Esophagus squamous epithelium (tissue), 5 donors: ENCODE data around the gene WIZ. TPM values are rescaled to one million over a fixed set of nuclear protein-coding genes. Genes with fewer than 3 reads are reported as not detected.
"Not testable (repeated sequence)": the region's sequence is repeated elsewhere in the genome, so short reads cannot be mapped to it uniquely, and the experiment has no call there.

Source experiments
- DNase-seq: peaks from one replicate; lab custom pipeline; 2025; lab: John Stamatoyannopoulos, UW
- H3K27ac ChIP-seq, 4 donors: fragments of 200-600 bp; sonication (generic); one replicate each; pipeline ENCODE4 v1.5.1; 2016 to 2019; ENCODE audit warnings: mild to moderate bottlenecking in 1 of 4
- H3K27me3 ChIP-seq, 4 donors: fragments of 200-600 bp; sonication (generic); 1 replicate in 3 of 4; 2 replicates in 1 of 4; pipeline versions ENCODE4 v1.5.1 to v1.6.0; 2017 to 2021; ENCODE audit warnings: antibody characterized with exemption in 1 of 4
- H3K36me3 ChIP-seq, 3 donors: fragments of 200-600 bp; sonication (generic); one replicate each; pipeline ENCODE4 v1.5.1; 2016 to 2019
- H3K4me1 ChIP-seq, 3 donors: fragments of 200-600 bp; sonication (generic); one replicate each; pipeline ENCODE4 v1.5.1; 2017 to 2019
- H3K4me3 ChIP-seq, 4 donors: fragments of 200-600 bp; sonication (generic); 1 replicate in 3 of 4; 2 replicates in 1 of 4; pipeline ENCODE4 v1.5.1; 2016 to 2019; ENCODE audit warnings: mild to moderate bottlenecking in 2 of 4, moderate library complexity in 1 of 4
- H3K9me3 ChIP-seq, 3 donors: fragments of 200-600 bp; sonication (generic); one replicate each; pipeline ENCODE4 v1.5.1; 2016 to 2019
- POLR2A ChIP-seq, 4 donors: fragments of 450-650 bp; IDR thresholded peaks; one replicate each; pipeline ENCODE4 v1.6.1; 2017; ENCODE audit warnings: antibody characterized with exemption in 4 of 4, mild to moderate bottlenecking in 4 of 4, moderate library complexity in 3 of 4
- WGBS, 2 donors: methylation state at CpG; one replicate each; pipeline ENCODE4 v1.1.5; 2018; 5-methylcytosine and 5-hydroxymethylcytosine counted together
- intact Hi-C: fragments of 100-400 bp; cut with DNase I; formaldehyde crosslinking; loops from one replicate; pipeline ENCODE4 v1.15.0; 2022
- total RNA-seq, 4 donors: library from RNA; depleted of rRNA; stranded (reverse); fragments of >200 nt; gene quantifications; one replicate each; pipeline ENCODE4 v1.1.0, GENCODE V29; 2016
- TF ChIP-seq, protein P1 (sequence below), 6 experiments: fragments of 450-650 bp in 4 of 6; fragments of 200-600 bp in 2 of 6; sonication (generic) in 2 of 6; IDR thresholded peaks; one replicate each; pipeline ENCODE4 v1.5.1; 2016 to 2019; ENCODE audit warnings: antibody characterized with exemption in 6 of 6, mild to moderate bottlenecking in 4 of 6, moderate library complexity in 4 of 6
- donor health status: DM: yes; HTN: yes; CAD: no.

WIZ gene
- total RNA-seq, 4 donors from 2014 or later, result 17.2 to 36.5 (median 30.0) TPM

DNA sequence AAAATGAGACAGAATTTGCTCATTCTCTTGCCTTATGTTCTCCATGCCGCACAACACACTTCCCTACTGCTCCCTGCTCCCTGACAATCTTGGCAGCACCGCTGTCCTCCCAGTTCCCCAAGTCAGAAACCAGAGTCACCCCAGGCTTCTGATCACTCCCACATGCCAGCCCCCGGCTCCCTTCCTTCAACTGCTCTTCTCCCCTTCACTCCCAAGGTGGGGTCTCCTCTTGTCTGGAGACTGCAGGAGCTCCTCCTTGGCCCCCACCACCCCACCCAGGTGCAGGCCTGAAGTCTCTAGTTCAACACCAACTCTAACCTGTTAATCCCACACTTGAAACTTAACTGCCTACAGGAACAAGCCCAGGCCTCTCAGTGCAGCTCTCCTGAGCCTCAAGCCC, 53.3 kb downstream of the WIZ start:
- H3K27me3 ChIP-seq, result no peaks in the 10 kb centered on the region
- 94% methylated on average over 3 of the region's 3 CpGs for WGBS, 2 donors
- intact Hi-C loops, result loop anchor here (10.0 kb wide), 1 partner anchor 158 kb away; no protein-coding TSS in a partner anchor
- H3K27ac ChIP-seq, result no peak overlapping the region
- H3K4me3 ChIP-seq, result no peak overlapping the region
- DNase-seq, result no peak
- H3K4me1 ChIP-seq, result peaks cover 0 to 9% (median 0%) of the 10 kb centered on the region in 3 donors
- TF ChIP-seq, protein P1, sequence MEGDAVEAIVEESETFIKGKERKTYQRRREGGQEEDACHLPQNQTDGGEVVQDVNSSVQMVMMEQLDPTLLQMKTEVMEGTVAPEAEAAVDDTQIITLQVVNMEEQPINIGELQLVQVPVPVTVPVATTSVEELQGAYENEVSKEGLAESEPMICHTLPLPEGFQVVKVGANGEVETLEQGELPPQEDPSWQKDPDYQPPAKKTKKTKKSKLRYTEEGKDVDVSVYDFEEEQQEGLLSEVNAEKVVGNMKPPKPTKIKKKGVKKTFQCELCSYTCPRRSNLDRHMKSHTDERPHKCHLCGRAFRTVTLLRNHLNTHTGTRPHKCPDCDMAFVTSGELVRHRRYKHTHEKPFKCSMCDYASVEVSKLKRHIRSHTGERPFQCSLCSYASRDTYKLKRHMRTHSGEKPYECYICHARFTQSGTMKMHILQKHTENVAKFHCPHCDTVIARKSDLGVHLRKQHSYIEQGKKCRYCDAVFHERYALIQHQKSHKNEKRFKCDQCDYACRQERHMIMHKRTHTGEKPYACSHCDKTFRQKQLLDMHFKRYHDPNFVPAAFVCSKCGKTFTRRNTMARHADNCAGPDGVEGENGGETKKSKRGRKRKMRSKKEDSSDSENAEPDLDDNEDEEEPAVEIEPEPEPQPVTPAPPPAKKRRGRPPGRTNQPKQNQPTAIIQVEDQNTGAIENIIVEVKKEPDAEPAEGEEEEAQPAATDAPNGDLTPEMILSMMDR (IDR thresholded peaks at IDR 0.05), result no peak
- no peak for TF ChIP-seq POLR2A (IDR thresholded peaks at IDR 0.05)
- peaks cover 51 to 98% (median 56%) of the 10 kb centered on the region in 3 donors for H3K36me3 ChIP-seq
- H3K9me3 ChIP-seq, result no peaks in the 10 kb centered on the region

DNA sequence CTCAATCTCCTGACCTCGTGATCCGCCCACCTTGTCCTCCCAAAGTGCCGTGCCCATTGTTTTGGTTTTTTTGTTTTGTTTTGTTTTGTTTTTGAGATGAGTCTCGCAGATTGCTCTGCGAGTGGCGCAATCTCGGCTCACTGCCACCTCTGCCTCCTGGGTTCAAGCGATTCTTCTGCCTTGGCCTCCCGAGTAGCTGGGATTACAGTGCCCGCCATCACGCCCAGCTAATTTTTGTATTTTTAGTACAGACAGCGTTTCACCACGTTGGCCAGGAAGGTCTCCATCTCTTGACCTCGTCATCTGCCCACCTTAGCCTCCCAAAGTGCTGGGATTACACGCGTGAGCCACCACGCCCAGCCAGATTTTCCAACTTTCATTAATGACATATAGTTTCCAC, 54.5 kb downstream of the WIZ start:
- not testable (repeated sequence) for H3K9me3 ChIP-seq, H3K27ac ChIP-seq, H3K4me3 ChIP-seq, H3K27me3 ChIP-seq, DNase-seq, H3K4me1 ChIP-seq
- H3K36me3 ChIP-seq, result peaks cover 41 to 94% (median 44%) of the 10 kb centered on the region in 3 donors
- intact Hi-C loops, result loop anchor here (10.0 kb wide), 1 partner anchor 160 kb away; no protein-coding TSS in a partner anchor
- 89 to 91% methylated on average over 17 of the region's 17 CpGs for WGBS, 2 donors

DNA sequence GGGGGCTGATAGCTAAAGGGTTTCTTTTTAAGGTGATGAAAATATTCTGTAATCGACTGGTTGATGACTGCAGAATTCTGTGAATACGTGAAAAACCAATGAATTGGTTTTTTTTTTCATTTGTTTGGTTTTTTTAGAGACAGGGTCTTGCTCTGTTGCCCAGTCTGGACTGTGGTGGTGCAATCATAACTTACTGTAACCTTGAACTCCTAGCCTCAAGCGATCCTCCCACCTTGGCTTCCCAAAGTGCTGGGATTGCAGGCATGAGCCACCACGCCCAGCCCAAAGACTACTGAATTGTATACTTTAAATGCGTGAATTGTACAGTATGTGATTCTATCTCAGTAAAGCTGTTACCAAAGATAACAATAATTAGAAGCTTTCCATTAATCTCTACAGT, 55.3 kb downstream of the WIZ start:
- Histone ChIP-seq H3K9me3 (no peaks in the 10 kb centered on the region), H3K27ac (no peak overlapping the region), H3K4me3 (no peak overlapping the region), H3K4me1 (no peaks in the 10 kb centered on the region), H3K36me3 (peaks cover 34 to 94% (median 36%) of the 10 kb centered on the region in 3 donors), H3K27me3 (no peaks in the 10 kb centered on the region)
- DNase-seq, result no peak
- 88 to 89% methylated on average over 5 of the region's 5 CpGs for WGBS, 2 donors
- TF ChIP-seq, protein P1 (IDR thresholded peaks at IDR 0.05), result no peak
- no peak for TF ChIP-seq POLR2A (IDR thresholded peaks at IDR 0.05)
- intact Hi-C loops, result loop anchor here (10.0 kb wide), 1 partner anchor 160 kb away; no protein-coding TSS in a partner anchor

DNA sequence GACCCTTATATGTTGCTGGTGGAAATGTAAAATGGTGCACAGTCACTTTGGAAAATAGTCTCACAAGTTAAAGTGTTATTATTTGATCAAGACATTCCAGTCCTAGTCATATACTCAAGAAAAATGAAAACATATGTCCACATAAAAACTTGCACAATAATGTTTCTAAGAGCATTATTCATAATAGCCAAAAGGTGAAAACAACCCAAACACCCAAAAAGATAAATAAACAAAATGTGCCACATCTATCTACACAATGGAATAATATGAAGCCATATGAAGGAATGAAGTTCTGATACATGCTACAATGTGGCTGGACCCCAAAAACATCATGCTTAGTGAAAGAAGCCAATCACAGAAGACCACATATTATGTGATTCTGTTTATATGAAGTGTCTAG, 55.8 kb downstream of the WIZ start:
- TF ChIP-seq, protein P1 (IDR thresholded peaks at IDR 0.05), result no peak
- TF ChIP-seq POLR2A (IDR thresholded peaks at IDR 0.05), result no peak
- Histone ChIP-seq H3K27ac (no peak overlapping the region), H3K4me3 (no peak overlapping the region), H3K27me3 (no peaks in the 10 kb centered on the region), H3K4me1 (no peaks in the 10 kb centered on the region), H3K9me3 (no peaks in the 10 kb centered on the region), H3K36me3 (peaks cover 29 to 94% (median 32%) of the 10 kb centered on the region in 3 donors)
- no peak for DNase-seq
- intact Hi-C loops, result loop anchor here (10.0 kb wide), 1 partner anchor 161 kb away; no protein-coding TSS in a partner anchor

DNA sequence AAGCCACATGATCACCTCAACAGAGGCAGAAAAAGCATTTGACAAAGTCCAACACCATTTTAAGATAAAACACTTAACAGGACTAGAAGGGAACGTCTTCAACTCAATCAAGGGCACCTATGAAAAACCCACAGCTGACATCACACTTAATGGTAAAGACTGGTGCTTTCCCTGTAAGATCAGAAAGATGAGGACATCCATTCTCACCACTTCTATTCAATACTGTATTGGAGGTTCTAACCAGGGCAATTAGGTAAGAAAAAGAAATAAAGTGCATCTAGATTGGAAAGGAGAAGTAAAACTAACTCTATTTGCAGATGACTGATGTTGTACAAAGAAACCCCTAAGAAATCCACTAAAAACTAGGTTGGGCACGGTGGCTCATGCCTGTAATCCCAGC, 58.9 kb downstream of the WIZ start:
- Histone ChIP-seq H3K36me3 (peaks cover 5 to 93% (median 6%) of the 10 kb centered on the region in 3 donors), H3K9me3 (no peaks in the 10 kb centered on the region), H3K4me1 (no peaks in the 10 kb centered on the region), H3K4me3 (no peak overlapping the region), H3K27me3 (no peaks in the 10 kb centered on the region), H3K27ac (no peak overlapping the region)
- intact Hi-C loops, result loop anchor here (10.0 kb wide), 1 partner anchor 164 kb away; no protein-coding TSS in a partner anchor
- WGBS, 2 donors, result 86 to 89% methylated on average over 2 of the region's 2 CpGs
- TF ChIP-seq POLR2A (IDR thresholded peaks at IDR 0.05), result no peak
- TF ChIP-seq, protein P1 (IDR thresholded peaks at IDR 0.05), result no peak
- DNase-seq, result no peak
